GM10266 (cell line): ENCODE measurements around the gene G6PC1.
"Not testable (repeated sequence)": the region's sequence is repeated elsewhere in the genome, so short reads cannot be mapped to it uniquely, and the experiment has no call there.

Experiments
- DNase-seq: peaks from one replicate; pipeline ENCODE4 v3.0.0; 2012; ENCODE audit errors: extremely low spot score
- CTCF ChIP-seq: IDR thresholded peaks from 2 replicates; pipeline ENCODE4 v1.5.1; 2012; ENCODE audit warnings: mild to moderate bottlenecking, low read depth; ENCODE audit not compliant: control insufficient read depth, insufficient read depth; ENCODE audit errors: missing control alignments

Gene G6PC1

GRCh38 chr17:42920922-42921321 is 20.3 kb downstream of the G6PC1 start:
- TF ChIP-seq CTCF: no peak
- no peak for DNase-seq

GRCh38 chr17:42922294-42922693 is 21.7 kb downstream of the G6PC1 start:
- DNase-seq: no peak
- TF ChIP-seq CTCF: no peak

GRCh38 chr17:42923472-42923871 is 22.9 kb downstream of the G6PC1 start:
- not testable (repeated sequence) for DNase-seq

GRCh38 chr17:42924891-42925290 is 24.3 kb downstream of the G6PC1 start:
- no peak for DNase-seq
- no peak for TF ChIP-seq CTCF

GRCh38 chr17:42928714-42929496 is 28.3 kb downstream of the G6PC1 start:
- peak; percentile 69 for DNase-seq
- peak; percentile 67 for TF ChIP-seq CTCF

- no peak for DNase-seq
- TF ChIP-seq CTCF: peak; percentile 5
These were observed 28.9 kb downstream of the G6PC1 start for GRCh38 chr17:42929497-42929844.

GRCh38 chr17:42937712-42938596 is 37.4 kb downstream of the G6PC1 start:
- peak; percentile 54 for TF ChIP-seq CTCF
- DNase-seq: peak; percentile 48
